Omental fat pad (tissue), 4 donors: ENCODE measurements around the gene LRRTM2. TPM values are rescaled to one million over a fixed set of nuclear protein-coding genes. Genes with fewer than 3 reads are reported as not detected.

Experiments
- ATAC-seq: fragments of 150-250 bp; one replicate; pipeline ENCODE4 v1.9.1; 2016; ENCODE audit warnings: mild to moderate bottlenecking, moderate library complexity; ENCODE audit not compliant: low FRiP score
- DNase-seq: peaks from one replicate; pipeline ENCODE4 v3.0.0-alpha.2; 2019; ENCODE audit warnings: low spot score
- total RNA-seq, 4 donors: library from RNA; depleted of rRNA; stranded (reverse); fragments of >200 nt; gene quantifications; one replicate each; pipeline ENCODE4 v1.1.0, GENCODE V29; 2016
- TF ChIP-seq, protein P1 (sequence below), 3 donors: fragments of 450-650 bp; IDR thresholded peaks; one replicate each; pipeline ENCODE4 v1.5.1; 2016 to 2017; ENCODE audit warnings: antibody characterized with exemption in 3 of 3, mild to moderate bottlenecking in 3 of 3, moderate library complexity in 2 of 3

The LRRTM2 gene
- total RNA-seq, 4 donors from 2014 or later = 0.31 to 4.3 (median 0.72) TPM

DNA sequence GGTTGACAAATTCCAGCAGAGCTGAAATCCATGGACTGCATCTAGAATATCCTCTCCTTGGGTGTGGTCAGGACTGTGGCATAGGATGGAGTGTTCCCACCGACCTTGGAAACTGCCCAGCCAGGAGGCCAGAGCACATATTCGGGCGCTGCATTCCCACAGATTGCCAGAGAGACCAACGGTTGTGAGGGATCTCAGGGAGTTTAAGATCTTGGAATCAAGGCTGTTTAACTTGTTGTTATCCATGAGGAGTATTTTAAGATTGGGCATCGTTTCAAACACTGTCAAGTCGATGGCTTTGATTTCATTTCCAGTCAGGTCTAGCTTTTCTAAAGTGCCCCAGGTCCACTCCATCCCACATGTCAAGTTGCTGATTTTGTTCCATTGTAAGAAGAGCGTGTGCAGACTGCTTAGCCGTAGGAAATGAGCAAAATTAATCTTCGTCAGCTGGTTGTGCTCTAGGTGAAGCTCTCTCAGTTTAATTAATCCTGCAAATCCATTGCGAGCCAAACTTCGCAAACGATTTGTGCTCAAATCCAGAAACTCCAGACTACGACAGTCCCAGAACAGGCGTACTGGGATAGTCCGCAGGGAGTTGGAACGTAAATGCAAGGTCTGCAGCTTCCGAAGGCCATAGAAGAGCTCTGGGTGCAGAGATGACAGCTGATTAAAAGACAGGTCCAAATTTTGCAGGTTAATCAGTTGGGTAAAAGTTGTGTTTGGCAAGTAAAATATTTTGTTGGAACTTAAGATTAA lies 1.5 kb downstream of the LRRTM2 start:
- DNase-seq = no peak
- no peak for ATAC-seq
- TF ChIP-seq, protein P1, sequence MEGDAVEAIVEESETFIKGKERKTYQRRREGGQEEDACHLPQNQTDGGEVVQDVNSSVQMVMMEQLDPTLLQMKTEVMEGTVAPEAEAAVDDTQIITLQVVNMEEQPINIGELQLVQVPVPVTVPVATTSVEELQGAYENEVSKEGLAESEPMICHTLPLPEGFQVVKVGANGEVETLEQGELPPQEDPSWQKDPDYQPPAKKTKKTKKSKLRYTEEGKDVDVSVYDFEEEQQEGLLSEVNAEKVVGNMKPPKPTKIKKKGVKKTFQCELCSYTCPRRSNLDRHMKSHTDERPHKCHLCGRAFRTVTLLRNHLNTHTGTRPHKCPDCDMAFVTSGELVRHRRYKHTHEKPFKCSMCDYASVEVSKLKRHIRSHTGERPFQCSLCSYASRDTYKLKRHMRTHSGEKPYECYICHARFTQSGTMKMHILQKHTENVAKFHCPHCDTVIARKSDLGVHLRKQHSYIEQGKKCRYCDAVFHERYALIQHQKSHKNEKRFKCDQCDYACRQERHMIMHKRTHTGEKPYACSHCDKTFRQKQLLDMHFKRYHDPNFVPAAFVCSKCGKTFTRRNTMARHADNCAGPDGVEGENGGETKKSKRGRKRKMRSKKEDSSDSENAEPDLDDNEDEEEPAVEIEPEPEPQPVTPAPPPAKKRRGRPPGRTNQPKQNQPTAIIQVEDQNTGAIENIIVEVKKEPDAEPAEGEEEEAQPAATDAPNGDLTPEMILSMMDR (IDR thresholded peaks at IDR 0.05) = no peak

DNA sequence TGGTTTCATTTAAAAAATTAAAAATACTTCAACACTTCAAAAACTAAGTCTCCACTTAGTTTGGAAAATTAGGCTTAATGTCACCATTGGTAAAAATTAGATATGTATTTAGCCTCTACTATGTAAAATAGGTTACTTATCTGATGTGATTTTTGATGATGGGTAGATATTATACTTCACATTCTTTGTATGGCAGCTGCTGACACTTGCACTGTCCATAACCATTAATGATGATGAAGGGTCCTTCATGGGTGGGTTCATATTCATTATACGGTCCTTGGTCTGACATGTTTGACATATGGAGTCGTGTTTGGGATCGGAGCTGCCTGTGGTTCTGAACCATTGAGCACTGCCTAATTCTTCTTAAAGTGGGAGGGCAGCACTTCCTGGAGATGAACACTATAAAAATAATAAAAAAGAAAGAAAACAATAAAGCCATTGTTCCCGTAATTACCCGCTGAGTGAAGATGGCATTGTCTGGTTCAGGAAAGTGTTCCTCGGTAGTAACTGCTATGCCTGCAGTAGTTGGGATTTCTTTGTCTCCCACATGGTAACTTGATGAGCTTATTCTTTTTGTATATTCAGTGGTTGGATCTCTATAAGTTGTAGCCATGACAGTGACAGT lies 2.2 kb downstream of the LRRTM2 start:
- DNase-seq (no peak), ATAC-seq (no peak)
- TF ChIP-seq, protein P1 (IDR thresholded peaks at IDR 0.05) = no peak

DNA sequence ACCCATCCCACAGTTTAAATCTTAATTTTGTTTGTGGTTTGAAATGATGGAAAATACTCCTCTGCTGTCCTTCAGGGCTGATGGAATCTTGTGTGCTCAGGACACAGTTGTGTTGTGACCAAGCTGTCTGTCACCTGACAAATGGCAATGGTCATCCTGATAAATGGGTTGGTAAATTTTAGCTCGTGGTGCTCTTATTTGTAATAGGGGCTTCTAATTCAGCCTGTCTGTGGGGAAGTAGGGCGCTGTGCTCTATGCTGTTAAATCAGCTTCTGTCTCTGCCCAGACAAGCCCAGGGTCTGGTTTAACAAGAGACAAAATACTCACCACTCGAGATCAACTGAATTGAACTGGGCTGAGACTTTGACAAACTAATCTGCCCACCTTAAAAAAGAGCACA lies 4.5 kb downstream of the LRRTM2 start:
- DNase-seq = no peak
- no peak for ATAC-seq

DNA sequence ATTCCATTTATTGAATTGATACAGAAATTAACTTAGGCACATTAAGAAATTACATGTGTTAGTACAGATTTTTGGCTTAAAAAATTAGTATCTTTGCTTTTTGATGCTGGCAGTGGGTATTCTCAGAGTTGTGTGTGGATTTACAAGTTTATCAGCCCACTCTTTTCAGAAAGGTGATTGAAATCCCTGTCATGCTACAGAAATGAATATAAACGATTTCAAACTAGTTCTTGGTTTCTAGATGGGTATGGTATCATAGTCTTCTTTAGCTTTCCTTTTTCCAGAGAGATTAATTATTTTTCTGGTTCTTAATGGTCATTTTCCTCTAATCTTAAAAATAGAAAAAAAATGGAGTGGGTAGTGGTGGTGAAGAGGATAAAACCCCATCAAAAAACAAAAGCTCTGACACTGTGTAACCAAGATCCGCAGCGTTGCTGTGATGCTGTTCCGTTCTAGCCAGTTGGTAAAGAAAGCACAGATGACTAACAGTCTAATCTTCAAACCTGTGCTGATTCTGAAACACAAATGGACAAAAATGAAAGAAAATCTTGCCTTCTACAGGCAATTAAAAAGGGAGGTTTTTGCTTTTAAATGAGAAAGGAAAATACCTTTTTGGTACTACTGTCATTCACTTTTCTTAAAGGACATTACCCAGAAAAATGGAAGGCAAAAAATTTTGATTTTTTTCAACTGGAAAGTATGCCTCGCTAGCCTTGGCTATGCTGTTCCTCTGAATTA lies 5.2 kb downstream of the LRRTM2 start:
- DNase-seq (no peak), ATAC-seq (no peak)
- TF ChIP-seq, protein P1 (IDR thresholded peaks at IDR 0.05) = no peak

More for the DNA sequence above, 4.5 kb downstream of the LRRTM2 start:
- TF ChIP-seq, protein P1 (IDR thresholded peaks at IDR 0.05) = no peak

DNA sequence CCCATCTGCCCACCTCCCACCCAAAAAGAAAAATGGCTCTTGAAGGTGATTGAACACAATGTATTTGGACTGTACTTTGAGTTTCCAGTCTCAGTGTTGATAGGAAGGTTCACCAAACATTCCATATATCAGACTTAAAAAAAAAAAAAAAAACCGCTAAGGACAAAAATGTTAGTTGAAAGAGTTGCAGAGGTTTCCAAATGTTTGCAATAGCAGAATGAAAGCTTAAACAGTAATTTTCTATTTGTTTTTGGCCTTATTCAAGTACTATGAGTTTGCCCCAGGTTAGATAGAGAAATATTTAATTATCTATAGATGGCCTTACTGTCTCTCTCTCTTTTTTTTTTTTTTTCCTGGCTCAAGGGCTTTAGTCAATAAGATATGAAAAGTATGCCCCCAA lies 6.1 kb downstream of the LRRTM2 start:
- ATAC-seq (no peak), DNase-seq (no peak)
- TF ChIP-seq, protein P1 (IDR thresholded peaks at IDR 0.05) = no peak

DNA sequence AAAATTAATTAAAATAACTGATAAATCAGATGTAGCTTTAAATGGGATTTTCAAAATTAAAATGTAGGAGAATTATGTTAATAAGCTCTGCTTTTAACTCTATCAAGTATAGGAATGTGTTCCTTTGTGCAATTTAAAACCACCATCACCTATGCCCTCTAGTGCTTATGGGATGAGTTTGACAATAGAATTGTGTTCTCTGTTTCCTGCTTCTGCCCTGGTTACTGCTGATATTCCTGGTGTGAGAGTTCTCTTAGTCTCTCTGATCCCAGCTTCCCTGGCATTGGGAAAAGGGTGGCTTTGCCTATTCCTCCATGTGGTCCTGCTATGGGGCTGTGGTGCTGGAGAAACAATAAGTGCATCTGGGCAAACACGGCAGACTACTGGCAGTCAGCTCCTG lies 8.1 kb downstream of the LRRTM2 start:
- no peak for DNase-seq
- no peak for ATAC-seq
- TF ChIP-seq, protein P1 (IDR thresholded peaks at IDR 0.05) = no peak
